Osteoblast (primary cell): ENCODE data around the gene KIAA0753. TPM values are rescaled to one million over a fixed set of nuclear protein-coding genes. Genes with fewer than 3 reads are reported as not detected.

Source experiments
- DNase-seq: peaks from one replicate; pipeline ENCODE4 v3.0.0; 2011; ENCODE audit warnings: low spot score, mixed read lengths; ENCODE audit not compliant: insufficient read length; ENCODE audit errors: missing footprints
- H2AFZ ChIP-seq: 2 replicates; pipeline ENCODE4 v1.6.0; 2011; ENCODE audit warnings: mild to moderate bottlenecking, low read length
- H3K27ac ChIP-seq: 2 replicates; pipeline ENCODE4 v1.5.1; 2011; ENCODE audit warnings: mild to moderate bottlenecking, low read depth, low read length, moderate library complexity
- H3K27me3 ChIP-seq: 2 replicates; pipeline ENCODE4 v1.6.0; 2012; ENCODE audit warnings: mild to moderate bottlenecking, control low read depth, inconsistent platforms, low read length, moderate library complexity; ENCODE audit not compliant: insufficient read depth
- H3K36me3 ChIP-seq: 2 replicates; pipeline ENCODE4 v1.5.1; 2011; ENCODE audit warnings: mild to moderate bottlenecking, low read length, control low read depth, moderate library complexity; ENCODE audit not compliant: insufficient read depth
- H3K4me1 ChIP-seq: 2 replicates; pipeline ENCODE4 v1.5.1; 2011; ENCODE audit warnings: mild to moderate bottlenecking, low read length, control low read depth, moderate library complexity; ENCODE audit not compliant: insufficient read depth
- H3K4me2 ChIP-seq: 2 replicates; pipeline ENCODE4 v1.6.0; 2011; ENCODE audit warnings: mild to moderate bottlenecking, low read length; ENCODE audit not compliant: insufficient read depth
- H3K4me3 ChIP-seq: fragments of 200-600 bp; sonication (generic); 3 replicates; pipeline ENCODE4 v1.5.1; 2012; ENCODE audit warnings: mild to moderate bottlenecking, low read length, inconsistent platforms; ENCODE audit not compliant: insufficient read depth
- H3K79me2 ChIP-seq: 2 replicates; pipeline ENCODE4 v1.6.0; 2012; ENCODE audit warnings: mild to moderate bottlenecking, low read length, control low read depth, inconsistent platforms; ENCODE audit not compliant: insufficient read depth
- H3K9me3 ChIP-seq: 2 replicates; pipeline ENCODE4 v1.5.1; 2011; ENCODE audit warnings: low read depth, low read length, control low read depth
- H4K20me1 ChIP-seq: 2 replicates; pipeline ENCODE4 v1.6.0; 2012; ENCODE audit warnings: mild to moderate bottlenecking, low read length, control low read depth; ENCODE audit not compliant: insufficient read depth
- total RNA-seq: library from RNA; depleted of rRNA; stranded (reverse); fragments of >200 nt; gene quantifications from 2 replicates; pipeline ENCODE4 v1.2.3, GENCODE V29; 2012
- TF ChIP-seq, protein P1 (sequence below): IDR thresholded peaks from 2 replicates; pipeline ENCODE4 v1.5.1; 2011; ENCODE audit warnings: mild to moderate bottlenecking, low read depth, low read length, moderate library complexity; ENCODE audit errors: extremely low read depth

The KIAA0753 gene
- total RNA-seq, 1 donor: 17.0 TPM

DNA sequence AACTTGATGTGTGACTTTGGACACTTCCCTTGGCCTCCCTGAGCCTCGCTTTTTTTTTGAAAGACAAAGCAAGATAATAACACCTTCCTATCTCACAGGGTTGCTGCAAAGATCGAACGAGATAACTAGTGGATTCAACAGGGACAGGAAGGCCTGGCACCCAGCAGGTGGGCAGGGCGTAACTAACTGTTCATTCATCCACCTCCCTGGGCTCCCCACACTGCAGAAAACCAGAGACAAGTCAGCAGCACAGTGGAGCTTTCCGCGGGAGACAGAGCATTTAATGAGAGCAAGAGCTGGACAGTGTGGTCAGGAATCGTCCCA is 43.9 kb upstream of the KIAA0753 start:
- H2AFZ ChIP-seq: no peak overlapping the region
- peaks cover 27% of the 10 kb centered on the region for H3K27me3 ChIP-seq
- H3K36me3 ChIP-seq: no peaks in the 10 kb centered on the region
- no peaks in the 10 kb centered on the region for H3K4me1 ChIP-seq
- H3K4me2 ChIP-seq: no peak overlapping the region
- H3K4me3 ChIP-seq: no peak overlapping the region
- no peaks in the 10 kb centered on the region for H4K20me1 ChIP-seq
- TF ChIP-seq, protein P1, sequence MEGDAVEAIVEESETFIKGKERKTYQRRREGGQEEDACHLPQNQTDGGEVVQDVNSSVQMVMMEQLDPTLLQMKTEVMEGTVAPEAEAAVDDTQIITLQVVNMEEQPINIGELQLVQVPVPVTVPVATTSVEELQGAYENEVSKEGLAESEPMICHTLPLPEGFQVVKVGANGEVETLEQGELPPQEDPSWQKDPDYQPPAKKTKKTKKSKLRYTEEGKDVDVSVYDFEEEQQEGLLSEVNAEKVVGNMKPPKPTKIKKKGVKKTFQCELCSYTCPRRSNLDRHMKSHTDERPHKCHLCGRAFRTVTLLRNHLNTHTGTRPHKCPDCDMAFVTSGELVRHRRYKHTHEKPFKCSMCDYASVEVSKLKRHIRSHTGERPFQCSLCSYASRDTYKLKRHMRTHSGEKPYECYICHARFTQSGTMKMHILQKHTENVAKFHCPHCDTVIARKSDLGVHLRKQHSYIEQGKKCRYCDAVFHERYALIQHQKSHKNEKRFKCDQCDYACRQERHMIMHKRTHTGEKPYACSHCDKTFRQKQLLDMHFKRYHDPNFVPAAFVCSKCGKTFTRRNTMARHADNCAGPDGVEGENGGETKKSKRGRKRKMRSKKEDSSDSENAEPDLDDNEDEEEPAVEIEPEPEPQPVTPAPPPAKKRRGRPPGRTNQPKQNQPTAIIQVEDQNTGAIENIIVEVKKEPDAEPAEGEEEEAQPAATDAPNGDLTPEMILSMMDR: no peak
- no peaks in the 10 kb centered on the region for H3K79me2 ChIP-seq
- no peak for DNase-seq
- H3K9me3 ChIP-seq: no peaks in the 10 kb centered on the region
- no peak overlapping the region for H3K27ac ChIP-seq

DNA sequence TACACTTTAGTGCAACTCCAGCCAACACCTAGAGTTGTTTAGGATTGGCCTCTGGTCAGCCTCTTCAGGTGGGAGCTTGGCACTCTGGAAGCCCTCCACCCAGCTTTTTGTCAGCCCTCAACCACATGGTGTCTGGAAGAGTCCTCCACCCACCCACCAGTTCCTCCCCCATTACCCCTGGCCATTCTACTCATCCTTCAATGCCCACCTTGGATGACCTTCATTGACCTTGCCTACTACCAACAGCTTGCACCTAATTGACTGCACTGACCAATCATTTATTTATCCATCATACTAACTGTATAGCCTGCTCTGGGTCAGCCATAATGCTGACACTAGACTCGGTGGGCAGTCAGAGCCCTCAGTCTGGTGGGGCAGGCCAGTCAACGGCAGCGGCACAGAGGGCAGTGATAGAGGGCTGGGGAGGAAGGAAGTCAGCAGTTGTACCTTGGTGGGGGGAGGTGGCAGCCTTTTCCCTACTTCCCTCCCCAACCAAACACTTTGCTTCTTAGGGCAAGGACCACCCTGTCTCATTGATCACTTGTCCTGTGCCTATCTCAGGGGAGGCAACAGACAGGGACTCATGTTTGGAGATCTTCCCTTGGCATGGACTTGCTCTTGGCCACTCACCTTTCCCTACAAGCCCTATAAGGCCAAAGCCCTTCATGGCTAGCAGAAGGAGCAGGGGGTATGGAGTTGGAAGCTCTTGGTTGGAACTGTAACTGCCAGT is 43.4 kb upstream of the KIAA0753 start:
- no peak for DNase-seq
- Histone ChIP-seq H3K4me2 (no peak overlapping the region), H3K9me3 (no peaks in the 10 kb centered on the region), H3K79me2 (no peaks in the 10 kb centered on the region), H3K27ac (no peak overlapping the region), H3K36me3 (no peaks in the 10 kb centered on the region), H2AFZ (no peak overlapping the region), H3K27me3 (peaks cover 29% of the 10 kb centered on the region), H4K20me1 (no peaks in the 10 kb centered on the region), H3K4me3 (no peak overlapping the region), H3K4me1 (no peaks in the 10 kb centered on the region)
- TF ChIP-seq, protein P1: no peak

DNA sequence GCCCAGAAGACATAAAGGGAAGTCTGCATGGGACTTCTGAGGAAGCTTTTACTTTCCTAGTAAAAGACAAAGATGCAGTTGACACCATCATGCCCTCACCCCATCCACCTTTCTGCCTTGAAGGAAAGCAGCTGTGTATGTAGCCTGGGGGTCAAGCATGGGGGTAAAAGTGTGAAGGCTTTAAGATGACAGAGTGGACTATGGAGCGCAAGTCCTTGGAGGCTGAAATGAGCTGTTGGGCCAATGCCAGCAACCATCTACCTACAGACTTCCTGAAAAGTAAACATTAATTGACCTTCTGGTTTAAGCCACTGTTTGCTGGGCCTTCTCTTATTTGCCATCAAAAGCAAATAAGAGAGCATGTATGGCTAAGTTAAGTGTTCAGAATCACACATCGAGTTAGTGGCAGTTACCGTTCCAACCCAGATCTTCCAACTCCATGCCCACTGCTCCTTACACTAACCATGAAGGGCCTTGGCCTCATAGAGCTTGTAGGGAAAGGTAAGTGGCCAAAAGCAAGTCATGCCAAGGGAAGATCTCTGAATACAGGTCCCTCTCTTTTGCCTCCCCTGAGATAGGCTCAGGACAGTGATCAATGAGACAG is 42.7 kb upstream of the KIAA0753 start:
- no peak overlapping the region for H3K4me3 ChIP-seq
- no peaks in the 10 kb centered on the region for H4K20me1 ChIP-seq
- H3K4me2 ChIP-seq: no peak overlapping the region
- no peak overlapping the region for H3K27ac ChIP-seq
- no peaks in the 10 kb centered on the region for H3K4me1 ChIP-seq
- H3K79me2 ChIP-seq: no peaks in the 10 kb centered on the region
- DNase-seq: no peak
- no peaks in the 10 kb centered on the region for H3K36me3 ChIP-seq
- H2AFZ ChIP-seq: no peak overlapping the region
- peaks cover 36% of the 10 kb centered on the region for H3K27me3 ChIP-seq
- H3K9me3 ChIP-seq: no peaks in the 10 kb centered on the region
- TF ChIP-seq, protein P1: no peak

DNA sequence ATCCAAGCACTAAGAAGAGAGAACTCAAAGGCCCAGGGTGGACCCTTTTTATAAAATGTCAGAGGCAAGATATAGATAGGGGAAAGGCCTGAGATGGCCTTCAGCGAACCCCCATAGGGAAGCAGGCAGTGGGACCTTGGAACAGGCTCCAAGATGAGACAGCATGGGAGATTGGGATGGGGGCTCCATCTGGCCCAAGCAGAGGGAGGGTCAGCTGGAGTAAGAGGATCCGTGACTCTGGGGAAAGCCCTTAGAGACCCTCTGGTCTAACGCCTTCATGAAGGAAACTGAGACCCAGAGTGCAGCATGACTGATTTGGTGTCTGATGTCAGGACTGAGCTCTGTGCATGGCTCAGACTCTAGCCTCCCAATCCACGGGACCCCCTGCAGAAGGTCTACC is 41.8 kb upstream of the KIAA0753 start:
- H3K27me3 ChIP-seq: peaks cover 37% of the 10 kb centered on the region
- TF ChIP-seq, protein P1: no peak
- H3K36me3 ChIP-seq: no peaks in the 10 kb centered on the region
- H3K4me1 ChIP-seq: no peaks in the 10 kb centered on the region
- H3K4me3 ChIP-seq: no peak overlapping the region
- H4K20me1 ChIP-seq: no peaks in the 10 kb centered on the region
- no peaks in the 10 kb centered on the region for H3K9me3 ChIP-seq
- DNase-seq: no peak
- H3K27ac ChIP-seq: no peak overlapping the region
- H3K4me2 ChIP-seq: no peak overlapping the region
- H2AFZ ChIP-seq: no peak overlapping the region
- H3K79me2 ChIP-seq: no peaks in the 10 kb centered on the region
